ENCODE data around the gene VPS37C.

The VPS37C gene

GRCh38 chr11:61152816-61153592 lies 8.2 kb downstream of the VPS37C start:
- DNase-seq = no peak

GRCh38 chr11:61151545-61152252 lies 9.5 kb downstream of the VPS37C start:
- DNase-seq = no peak

GRCh38 chr11:61150706-61151544 lies 10.3 kb downstream of the VPS37C start:
- no peak for DNase-seq

GRCh38 chr11:61149624-61150615 lies 11.3 kb downstream of the VPS37C start:
- DNase-seq = no peak

- DNase-seq = no peak
Observed at GRCh38 chr11:61147791-61148620, 13.2 kb downstream of the VPS37C start.

- DNase-seq = no peak
Observed at GRCh38 chr11:61147271-61147670, 14.0 kb downstream of the VPS37C start.

- no peak for DNase-seq
Observed at GRCh38 chr11:61146416-61146815, 14.8 kb downstream of the VPS37C start.

GRCh38 chr11:61145228-61146005 lies 15.8 kb downstream of the VPS37C start:
- DNase-seq = no peak

- DNase-seq = no peak
Observed at GRCh38 chr11:61144511-61145179, 16.6 kb downstream of the VPS37C start.

GRCh38 chr11:61142424-61142823 lies 18.8 kb downstream of the VPS37C start:
- no peak for DNase-seq

- no peak for DNase-seq
Observed at GRCh38 chr11:61141601-61142028, 19.6 kb downstream of the VPS37C start.

- DNase-seq = no peak
Observed at GRCh38 chr11:61140416-61140815, 20.8 kb downstream of the VPS37C start.

- no peak for DNase-seq
Observed at GRCh38 chr11:61139387-61139786, 21.8 kb downstream of the VPS37C start.

- no peak for DNase-seq
Observed at GRCh38 chr11:61138935-61139334, 22.3 kb downstream of the VPS37C start.

- no peak for DNase-seq
Observed at GRCh38 chr11:61134801-61135257, 26.4 kb downstream of the VPS37C start.

GRCh38 chr11:61133956-61134662 lies 27.1 kb downstream of the VPS37C start:
- no peak for DNase-seq

- DNase-seq = no peak
Observed at GRCh38 chr11:61133145-61133544, 28.1 kb downstream of the VPS37C start.

GRCh38 chr11:61132646-61133045 lies 28.6 kb downstream of the VPS37C start:
- no peak for DNase-seq

GRCh38 chr11:61131998-61132555 lies 29.1 kb downstream of the VPS37C start:
- DNase-seq = no peak
